Right lobe of liver (tissue), 4 donors: ENCODE measurements around the gene KDM3A.

Source experiments
- CTCF ChIP-seq, 4 donors: fragments of 200-600 bp in 3 of 4; fragments of 450-650 bp in 1 of 4; IDR thresholded peaks; one replicate each; pipeline versions ENCODE4 v1.5.1 to v1.8.0; 2016 to 2022; ENCODE audit warnings: antibody characterized with exemption in 4 of 4, mild to moderate bottlenecking in 2 of 4
- POLR2A ChIP-seq: fragments of 450-650 bp; IDR thresholded peaks from one replicate; pipeline ENCODE4 v1.6.1; 2017; ENCODE audit warnings: antibody characterized with exemption, mild to moderate bottlenecking
- donor health status: DM: no; HTN: no; CAD: no.
- donor health status: DM: no; HTN: no; CAD: no.
- donor health status: DM: no; HTN: yes; CAD: no.

- no peak for TF ChIP-seq CTCF (IDR thresholded peaks at IDR 0.05)
- no peak for TF ChIP-seq POLR2A
These were observed 5.6 kb upstream of the KDM3A start for GRCh38 chr2:86435531-86435930.
